GM12873 (cell line): ENCODE results near the gene PASD1.

Experiments used
- CTCF ChIP-seq: IDR thresholded peaks from 2 replicates; pipeline ENCODE4 v1.5.1; 2012; ENCODE audit warnings: low read depth, mild to moderate bottlenecking, moderate library complexity, low read length, control low read depth; ENCODE audit not compliant: insufficient read depth; ENCODE audit errors: missing control alignments

The PASD1 gene

GRCh38 chrX:151701531-151701930 is 138.1 kb downstream of the PASD1 start:
- no peak for TF ChIP-seq CTCF

GRCh38 chrX:151702026-151702714 is 138.7 kb downstream of the PASD1 start:
- TF ChIP-seq CTCF: no peak

- no peak for TF ChIP-seq CTCF
Measured at GRCh38 chrX:151702741-151703340, 139.4 kb downstream of the PASD1 start.

GRCh38 chrX:151703487-151703886 is 140.0 kb downstream of the PASD1 start:
- no peak for TF ChIP-seq CTCF

- TF ChIP-seq CTCF: no peak
Measured at GRCh38 chrX:151704041-151704663, 140.7 kb downstream of the PASD1 start.

- TF ChIP-seq CTCF: no peak
Measured at GRCh38 chrX:151708821-151709220, 145.3 kb downstream of the PASD1 start.

GRCh38 chrX:151710457-151710856 is 147.0 kb downstream of the PASD1 start:
- no peak for TF ChIP-seq CTCF
